Neutrophil (primary cell): Measurements from ENCODE around the gene SP8.

ENCODE experiments used
- H3K27ac ChIP-seq: fragments of 200-600 bp; sonication (generic); 2 replicates; pipeline ENCODE4 v1.5.1; 2016; ENCODE audit warnings: mild to moderate bottlenecking, moderate library complexity
- H3K27me3 ChIP-seq: fragments of 200-600 bp; sonication (generic); 2 replicates; pipeline ENCODE4 v1.6.0; 2016; ENCODE audit warnings: mild to moderate bottlenecking
- H3K36me3 ChIP-seq: fragments of 200-600 bp; sonication (generic); 2 replicates; pipeline ENCODE4 v1.5.1; 2017
- H3K4me1 ChIP-seq, 2 experiments: fragments of 200-600 bp in 1 of 2; sonication (generic) in 1 of 2; 1 replicate in 1 of 2; 2 replicates in 1 of 2; pipeline versions ENCODE4 v1.5.1 to v1.6.1; 2013 to 2016; ENCODE audit warnings: low read depth in 1 of 2, low read length in 1 of 2, mild to moderate bottlenecking in 1 of 2, moderate library complexity in 1 of 2; ENCODE audit not compliant: control insufficient read depth in 1 of 2, insufficient read depth in 1 of 2
- H3K4me3 ChIP-seq, 2 experiments: fragments of 200-600 bp in 1 of 2; sonication (generic) in 1 of 2; 1 replicate in 1 of 2; 2 replicates in 1 of 2; pipeline ENCODE4 v1.5.1; 2013 to 2016; ENCODE audit warnings: low read depth in 1 of 2, low read length in 1 of 2, mild to moderate bottlenecking in 1 of 2, moderate library complexity in 1 of 2
- H3K9me3 ChIP-seq: fragments of 200-600 bp; sonication (generic); 2 replicates; pipeline ENCODE4 v1.5.1; 2016
- CTCF ChIP-seq: fragments of 200-600 bp; sonication (generic); IDR thresholded peaks from 2 replicates; pipeline ENCODE4 v1.5.1; 2016; ENCODE audit warnings: antibody characterized with exemption

SP8 gene

GRCh38 chr7:20787660-20788419, 1.2 kb upstream of the SP8 start:
- Histone ChIP-seq H3K4me1 (peaks cover 21 to 37% of the 10 kb centered on the region in 2 experiments), H3K9me3 (no peaks in the 10 kb centered on the region), H3K27ac (no peak overlapping the region), H3K36me3 (no peaks in the 10 kb centered on the region), H3K27me3 (peaks cover 100% of the 10 kb centered on the region), H3K4me3 (peak overlapping the region in 1 of 2 experiments; percentile 45)
- TF ChIP-seq CTCF = no peak

GRCh38 chr7:20786421-20786778, 286 bp downstream of the SP8 start:
- Histone ChIP-seq H3K27ac (no peak overlapping the region), H3K27me3 (peaks cover 100% of the 10 kb centered on the region), H3K9me3 (no peaks in the 10 kb centered on the region), H3K4me1 (peaks cover 21 to 37% of the 10 kb centered on the region in 2 experiments), H3K36me3 (no peaks in the 10 kb centered on the region), H3K4me3 (peak overlapping the region; percentile 4 to 45)
- TF ChIP-seq CTCF = no peak

- peak overlapping the region; percentile 4 to 45 for H3K4me3 ChIP-seq
These were observed 655 bp downstream of the SP8 start for GRCh38 chr7:20786049-20786412.

GRCh38 chr7:20785157-20786048, 1.3 kb downstream of the SP8 start:
- Histone ChIP-seq H3K27ac (no peak overlapping the region), H3K4me3 (peak overlapping the region in 1 of 2 experiments; percentile 45), H3K36me3 (no peaks in the 10 kb centered on the region)

More at GRCh38 chr7:20786049-20786412, 655 bp downstream of the SP8 start:
- Histone ChIP-seq H3K9me3 (no peaks in the 10 kb centered on the region), H3K27me3 (peaks cover 100% of the 10 kb centered on the region), H3K27ac (no peak overlapping the region), H3K4me1 (peaks cover 21 to 37% of the 10 kb centered on the region in 2 experiments), H3K36me3 (no peaks in the 10 kb centered on the region)
- TF ChIP-seq CTCF = no peak

More at GRCh38 chr7:20785157-20786048, 1.3 kb downstream of the SP8 start:
- Histone ChIP-seq H3K27me3 (peaks cover 100% of the 10 kb centered on the region), H3K4me1 (peaks cover 21 to 37% of the 10 kb centered on the region in 2 experiments), H3K9me3 (no peaks in the 10 kb centered on the region)
- no peak for TF ChIP-seq CTCF
